MCF 10A (cell line): Measurements from ENCODE around the gene CACNB2. TPM values are rescaled to one million over a fixed set of nuclear protein-coding genes. Genes with fewer than 3 reads are reported as not detected.

Experiments
- BruUV-seq: library from RNA; stranded (reverse); fragments of 400-500 nt; replicated peaks from 2 replicates; lab custom pipeline; 2021; lab: Mats Ljungman, UMichigan
- CTCF ChIA-PET: fragments of 300-600 bp; sonication (Branson Sonifier 250); formaldehyde crosslinking; extraction: SDS; loops from one replicate; lab custom pipeline; 2021; ENCODE audit warnings: antibody characterized with exemption, inconsistent platforms; lab: Yijun Ruan, JAX
- POLR2A ChIA-PET: fragments of 300-600, 350-650 bp; sonication (Branson Sonifier 250); formaldehyde crosslinking; extraction: SDS; loops from one replicate; lab custom pipeline; 2020; ENCODE audit warnings: antibody characterized with exemption, inconsistent platforms; lab: Yijun Ruan, JAX
- DNase-seq: peaks from one replicate; pipeline ENCODE4 v3.0.0-alpha.2; 2018; ENCODE audit not compliant: unreplicated experiment
- H3K27ac Mint-ChIP-seq: one replicate; pipeline ENCODE4 v1.8.0; 2022; ENCODE audit warnings: mild to moderate bottlenecking, low read depth, mixed read lengths; ENCODE audit not compliant: unreplicated experiment
- H3K27me3 Mint-ChIP-seq: one replicate; pipeline ENCODE4 v1.8.0; 2022; ENCODE audit warnings: mixed read lengths; ENCODE audit not compliant: insufficient read depth, unreplicated experiment
- H3K36me3 Mint-ChIP-seq: one replicate; pipeline ENCODE4 v1.8.0; 2022; ENCODE audit warnings: mild to moderate bottlenecking, moderate library complexity, mixed read lengths; ENCODE audit not compliant: insufficient read depth, unreplicated experiment
- H3K4me1 Mint-ChIP-seq: one replicate; pipeline ENCODE4 v1.8.0; 2022; ENCODE audit warnings: mixed read lengths; ENCODE audit not compliant: insufficient read depth, unreplicated experiment
- H3K4me3 Mint-ChIP-seq: one replicate; pipeline ENCODE4 v1.8.0; 2022; ENCODE audit warnings: mild to moderate bottlenecking, moderate library complexity, mixed read lengths; ENCODE audit not compliant: unreplicated experiment
- H3K9me3 Mint-ChIP-seq: one replicate; pipeline ENCODE4 v1.8.0; 2022; ENCODE audit warnings: mixed read lengths; ENCODE audit not compliant: unreplicated experiment
- CTCF ChIP-seq: fragments of 200-600 bp; IDR thresholded peaks from one replicate; pipeline ENCODE4 v1.8.0; 2022; ENCODE audit warnings: antibody characterized with exemption, mild to moderate bottlenecking; ENCODE audit not compliant: unreplicated experiment
- intact Hi-C: fragments of 100-400 bp; cut with micrococcal nuclease; formaldehyde crosslinking; loops from 2 replicates; pipeline ENCODE4 v1.14.1; 2022
- total RNA-seq: library from RNA; stranded (reverse); gene quantifications from 2 replicates; pipeline ENCODE4 v1.2.3, GENCODE V29; 2022

The CACNB2 gene
- total RNA-seq, 1 experiment from 2014 or later = 3.3 TPM

- Mint-ChIP-seq H3K4me3 (no peak overlapping the region), H3K27ac (no peak overlapping the region), H3K9me3 (no peaks in the 10 kb centered on the region), H3K27me3 (no peaks in the 10 kb centered on the region), H3K36me3 (peaks cover 33% of the 10 kb centered on the region), H3K4me1 (no peaks in the 10 kb centered on the region)
- CTCF ChIA-PET = interaction anchor here (0.5 to 1.1 kb wide), 3 partner anchors 10 to 1216 kb away, joined by 3 read pairs; no protein-coding TSS in a partner anchor
- no peak for TF ChIP-seq CTCF
- intact Hi-C loops = no loop called here
- POLR2A ChIA-PET = interaction anchor here (0.7 kb wide), 1 partner anchor 9 kb away, joined by 3 read pairs; no protein-coding TSS in a partner anchor
- BruUV-seq = no TSS peak
- no peak for DNase-seq
These were observed 383.6 kb downstream of the CACNB2 start for GRCh38 chr10:18523858-18524257.

GRCh38 chr10:18527687-18528086 is 387.5 kb downstream of the CACNB2 start:
- POLR2A ChIA-PET = interaction anchor here (1.0 kb wide), 1 partner anchor 80 kb away, joined by 3 read pairs; no protein-coding TSS in a partner anchor
- CTCF ChIA-PET = no interaction called here
- peaks cover 8% of the 10 kb centered on the region for H3K9me3 Mint-ChIP-seq
- no peak for DNase-seq
- H3K27me3 Mint-ChIP-seq = no peaks in the 10 kb centered on the region
- intact Hi-C loops = no loop called here
- TF ChIP-seq CTCF = no peak
- H3K36me3 Mint-ChIP-seq = peaks cover 33% of the 10 kb centered on the region
- no peaks in the 10 kb centered on the region for H3K4me1 Mint-ChIP-seq
- no peak overlapping the region for H3K27ac Mint-ChIP-seq
- H3K4me3 Mint-ChIP-seq = no peak overlapping the region
- BruUV-seq = no TSS peak

- no TSS peak for BruUV-seq
- peaks cover 33% of the 10 kb centered on the region for H3K36me3 Mint-ChIP-seq
- ChIA-PET POLR2A (interaction anchor here (1.0 kb wide), 1 partner anchor 80 kb away, joined by 3 read pairs; no protein-coding TSS in a partner anchor), CTCF (no interaction called here)
- no peak for DNase-seq
- intact Hi-C loops = no loop called here
- TF ChIP-seq CTCF = no peak
- H3K4me3 Mint-ChIP-seq = no peak overlapping the region
- no peaks in the 10 kb centered on the region for H3K27me3 Mint-ChIP-seq
- H3K4me1 Mint-ChIP-seq = no peaks in the 10 kb centered on the region
- H3K9me3 Mint-ChIP-seq = peaks cover 8% of the 10 kb centered on the region
- H3K27ac Mint-ChIP-seq = no peak overlapping the region
These were observed 388.1 kb downstream of the CACNB2 start for GRCh38 chr10:18528292-18528691.

GRCh38 chr10:18532881-18533535 is 392.8 kb downstream of the CACNB2 start:
- DNase-seq = no peak
- no TSS peak for BruUV-seq
- TF ChIP-seq CTCF = no peak
- Mint-ChIP-seq H3K4me1 (no peaks in the 10 kb centered on the region), H3K27me3 (no peaks in the 10 kb centered on the region), H3K9me3 (peaks cover 8% of the 10 kb centered on the region), H3K27ac (no peak overlapping the region), H3K4me3 (no peak overlapping the region), H3K36me3 (peaks cover 25% of the 10 kb centered on the region)
- CTCF ChIA-PET = no interaction called here
- POLR2A ChIA-PET = interaction anchor here (0.6 to 0.8 kb wide), 3 partner anchors 9 to 890 kb away, joined by 3 to 6 read pairs (median 3); no protein-coding TSS in a partner anchor
- intact Hi-C loops = no loop called here
